Mammary epithelial cell (primary cell): ENCODE data around the gene INS.

Source experiments
- EZH2 ChIP-seq: IDR thresholded peaks from 2 replicates; pipeline ENCODE4 v1.6.1; 2012; ENCODE audit warnings: low read length, inconsistent platforms, borderline replicate concordance
- TF ChIP-seq, protein P1 (sequence below), 2 donors: IDR thresholded peaks in 1 of 2; conservative IDR thresholded peaks in 1 of 2; 2 replicates each; pipeline ENCODE4 v1.5.1; 2011 to 2012; ENCODE audit warnings: inconsistent platforms in 2 of 2, low read length in 2 of 2, mild to moderate bottlenecking in 2 of 2, control low read depth in 1 of 2, low read depth in 1 of 2; ENCODE audit not compliant: insufficient read depth in 1 of 2; ENCODE audit errors: extremely low read depth in 1 of 2

DNA sequence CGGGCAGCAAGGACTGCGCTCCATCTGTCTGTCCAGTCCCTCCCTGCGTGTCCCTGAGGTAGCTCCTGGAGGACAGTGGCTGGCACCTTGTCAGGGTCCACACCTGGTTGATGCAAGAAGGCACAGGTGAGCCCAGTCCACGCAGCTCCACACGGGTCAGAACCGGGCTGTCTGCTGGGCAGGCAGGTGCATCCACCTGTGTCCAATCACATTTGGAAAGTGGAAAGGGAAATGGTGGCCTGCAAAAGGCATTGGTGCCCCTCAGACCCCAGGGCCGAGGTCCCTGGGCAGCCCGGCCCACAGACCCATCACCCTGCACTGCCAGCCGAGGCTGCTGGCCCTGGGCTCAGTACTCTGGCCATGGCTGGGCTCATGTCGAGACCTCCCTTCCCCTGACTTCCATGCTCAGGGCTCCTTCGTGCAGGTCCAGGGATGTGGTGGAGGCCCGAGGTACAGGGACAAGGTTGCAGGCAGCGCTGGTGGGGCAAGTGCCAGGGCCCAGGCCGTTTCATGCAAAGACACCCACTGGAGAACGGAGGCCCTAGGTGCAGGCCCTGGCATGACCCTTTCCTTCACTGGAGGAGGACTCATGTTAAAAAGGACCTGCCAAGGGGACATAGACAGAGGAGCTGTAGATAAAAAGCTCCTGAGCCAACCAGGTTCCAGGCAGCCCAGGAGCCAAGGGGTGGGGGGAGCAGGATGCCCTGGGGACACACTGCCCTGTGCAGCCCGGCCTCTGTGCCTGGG lies 49.5 kb upstream of the INS start:
- TF ChIP-seq, protein P1, sequence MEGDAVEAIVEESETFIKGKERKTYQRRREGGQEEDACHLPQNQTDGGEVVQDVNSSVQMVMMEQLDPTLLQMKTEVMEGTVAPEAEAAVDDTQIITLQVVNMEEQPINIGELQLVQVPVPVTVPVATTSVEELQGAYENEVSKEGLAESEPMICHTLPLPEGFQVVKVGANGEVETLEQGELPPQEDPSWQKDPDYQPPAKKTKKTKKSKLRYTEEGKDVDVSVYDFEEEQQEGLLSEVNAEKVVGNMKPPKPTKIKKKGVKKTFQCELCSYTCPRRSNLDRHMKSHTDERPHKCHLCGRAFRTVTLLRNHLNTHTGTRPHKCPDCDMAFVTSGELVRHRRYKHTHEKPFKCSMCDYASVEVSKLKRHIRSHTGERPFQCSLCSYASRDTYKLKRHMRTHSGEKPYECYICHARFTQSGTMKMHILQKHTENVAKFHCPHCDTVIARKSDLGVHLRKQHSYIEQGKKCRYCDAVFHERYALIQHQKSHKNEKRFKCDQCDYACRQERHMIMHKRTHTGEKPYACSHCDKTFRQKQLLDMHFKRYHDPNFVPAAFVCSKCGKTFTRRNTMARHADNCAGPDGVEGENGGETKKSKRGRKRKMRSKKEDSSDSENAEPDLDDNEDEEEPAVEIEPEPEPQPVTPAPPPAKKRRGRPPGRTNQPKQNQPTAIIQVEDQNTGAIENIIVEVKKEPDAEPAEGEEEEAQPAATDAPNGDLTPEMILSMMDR (conservative IDR thresholded peaks at IDR 0.05 in 1 of 2, IDR thresholded peaks at IDR 0.05 in 1 of 2; ENCODE audit: extremely low read depth in 1 of 2, insufficient read depth in 1 of 2, low read depth in 1 of 2, low read length in 2 of 2) = no peak
- TF ChIP-seq EZH2 = no peak
